Measurements from ENCODE around the gene DPEP1.

GRCh38 chr16:89633064-89633631 lies 19.7 kb downstream of the DPEP1 start:
- TF ChIP-seq, protein P1, sequence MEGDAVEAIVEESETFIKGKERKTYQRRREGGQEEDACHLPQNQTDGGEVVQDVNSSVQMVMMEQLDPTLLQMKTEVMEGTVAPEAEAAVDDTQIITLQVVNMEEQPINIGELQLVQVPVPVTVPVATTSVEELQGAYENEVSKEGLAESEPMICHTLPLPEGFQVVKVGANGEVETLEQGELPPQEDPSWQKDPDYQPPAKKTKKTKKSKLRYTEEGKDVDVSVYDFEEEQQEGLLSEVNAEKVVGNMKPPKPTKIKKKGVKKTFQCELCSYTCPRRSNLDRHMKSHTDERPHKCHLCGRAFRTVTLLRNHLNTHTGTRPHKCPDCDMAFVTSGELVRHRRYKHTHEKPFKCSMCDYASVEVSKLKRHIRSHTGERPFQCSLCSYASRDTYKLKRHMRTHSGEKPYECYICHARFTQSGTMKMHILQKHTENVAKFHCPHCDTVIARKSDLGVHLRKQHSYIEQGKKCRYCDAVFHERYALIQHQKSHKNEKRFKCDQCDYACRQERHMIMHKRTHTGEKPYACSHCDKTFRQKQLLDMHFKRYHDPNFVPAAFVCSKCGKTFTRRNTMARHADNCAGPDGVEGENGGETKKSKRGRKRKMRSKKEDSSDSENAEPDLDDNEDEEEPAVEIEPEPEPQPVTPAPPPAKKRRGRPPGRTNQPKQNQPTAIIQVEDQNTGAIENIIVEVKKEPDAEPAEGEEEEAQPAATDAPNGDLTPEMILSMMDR (IDR thresholded peaks at IDR 0.05 in 8 of 11, conservative IDR thresholded peaks at IDR 0.05 in 3 of 11), result no peak
- TF ChIP-seq POLR2AphosphoS5 (IDR thresholded peaks at IDR 0.05) (no peak), POLR2A (IDR thresholded peaks at IDR 0.05) (no peak)

Data from spleen (tissue), 7 donors.